ENCODE results near the gene PNMT. TPM values are rescaled to one million over a fixed set of nuclear protein-coding genes. Genes with fewer than 3 reads are reported as not detected.

Gene PNMT
- total and polyA plus RNA-seq, 2 of the 13 experiments (the other 11 are each of a cell fraction or from before 2014, with no cell fraction given), result 0.25 TPM; not detected in 1

DNA sequence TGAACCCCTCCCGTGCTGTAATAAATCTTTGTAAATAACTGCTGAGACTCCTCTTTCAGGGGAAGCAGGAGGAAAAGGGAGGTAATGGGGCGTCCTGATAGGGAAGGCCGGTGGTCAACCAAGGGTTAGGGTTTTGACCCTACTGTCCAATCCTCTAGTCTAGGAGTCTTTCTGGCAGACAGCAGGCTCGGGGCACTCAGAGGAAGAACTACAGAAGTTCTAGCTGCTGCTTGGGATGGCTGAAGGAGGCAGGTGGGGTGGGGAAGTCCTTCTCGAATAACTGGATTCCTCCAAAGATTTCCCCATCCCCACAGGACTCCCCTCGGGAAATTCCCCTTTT is 31.7 kb upstream of the PNMT start (continued):
- TF ChIP-seq, protein P1, sequence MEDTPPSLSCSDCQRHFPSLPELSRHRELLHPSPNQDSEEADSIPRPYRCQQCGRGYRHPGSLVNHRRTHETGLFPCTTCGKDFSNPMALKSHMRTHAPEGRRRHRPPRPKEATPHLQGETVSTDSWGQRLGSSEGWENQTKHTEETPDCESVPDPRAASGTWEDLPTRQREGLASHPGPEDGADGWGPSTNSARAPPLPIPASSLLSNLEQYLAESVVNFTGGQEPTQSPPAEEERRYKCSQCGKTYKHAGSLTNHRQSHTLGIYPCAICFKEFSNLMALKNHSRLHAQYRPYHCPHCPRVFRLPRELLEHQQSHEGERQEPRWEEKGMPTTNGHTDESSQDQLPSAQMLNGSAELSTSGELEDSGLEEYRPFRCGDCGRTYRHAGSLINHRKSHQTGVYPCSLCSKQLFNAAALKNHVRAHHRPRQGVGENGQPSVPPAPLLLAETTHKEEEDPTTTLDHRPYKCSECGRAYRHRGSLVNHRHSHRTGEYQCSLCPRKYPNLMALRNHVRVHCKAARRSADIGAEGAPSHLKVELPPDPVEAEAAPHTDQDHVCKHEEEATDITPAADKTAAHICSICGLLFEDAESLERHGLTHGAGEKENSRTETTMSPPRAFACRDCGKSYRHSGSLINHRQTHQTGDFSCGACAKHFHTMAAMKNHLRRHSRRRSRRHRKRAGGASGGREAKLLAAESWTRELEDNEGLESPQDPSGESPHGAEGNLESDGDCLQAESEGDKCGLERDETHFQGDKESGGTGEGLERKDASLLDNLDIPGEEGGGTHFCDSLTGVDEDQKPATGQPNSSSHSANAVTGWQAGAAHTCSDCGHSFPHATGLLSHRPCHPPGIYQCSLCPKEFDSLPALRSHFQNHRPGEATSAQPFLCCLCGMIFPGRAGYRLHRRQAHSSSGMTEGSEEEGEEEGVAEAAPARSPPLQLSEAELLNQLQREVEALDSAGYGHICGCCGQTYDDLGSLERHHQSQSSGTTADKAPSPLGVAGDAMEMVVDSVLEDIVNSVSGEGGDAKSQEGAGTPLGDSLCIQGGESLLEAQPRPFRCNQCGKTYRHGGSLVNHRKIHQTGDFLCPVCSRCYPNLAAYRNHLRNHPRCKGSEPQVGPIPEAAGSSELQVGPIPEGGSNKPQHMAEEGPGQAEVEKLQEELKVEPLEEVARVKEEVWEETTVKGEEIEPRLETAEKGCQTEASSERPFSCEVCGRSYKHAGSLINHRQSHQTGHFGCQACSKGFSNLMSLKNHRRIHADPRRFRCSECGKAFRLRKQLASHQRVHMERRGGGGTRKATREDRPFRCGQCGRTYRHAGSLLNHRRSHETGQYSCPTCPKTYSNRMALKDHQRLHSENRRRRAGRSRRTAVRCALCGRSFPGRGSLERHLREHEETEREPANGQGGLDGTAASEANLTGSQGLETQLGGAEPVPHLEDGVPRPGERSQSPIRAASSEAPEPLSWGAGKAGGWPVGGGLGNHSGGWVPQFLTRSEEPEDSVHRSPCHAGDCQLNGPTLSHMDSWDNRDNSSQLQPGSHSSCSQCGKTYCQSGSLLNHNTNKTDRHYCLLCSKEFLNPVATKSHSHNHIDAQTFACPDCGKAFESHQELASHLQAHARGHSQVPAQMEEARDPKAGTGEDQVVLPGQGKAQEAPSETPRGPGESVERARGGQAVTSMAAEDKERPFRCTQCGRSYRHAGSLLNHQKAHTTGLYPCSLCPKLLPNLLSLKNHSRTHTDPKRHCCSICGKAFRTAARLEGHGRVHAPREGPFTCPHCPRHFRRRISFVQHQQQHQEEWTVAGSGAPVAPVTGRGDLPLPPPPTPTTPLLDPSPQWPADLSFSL (CRISPR knock-in tag; IDR thresholded peaks at IDR 0.05), result no peak
- TF ChIP-seq ISL2 (CRISPR knock-in tag; IDR thresholded peaks at IDR 0.05) (no peak), JDP2 (CRISPR knock-in tag; IDR thresholded peaks at IDR 0.05; ENCODE audit: borderline replicate concordance) (no peak), SNAPC2 (CRISPR knock-in tag; IDR thresholded peaks at IDR 0.05) (0 out of 2 replicates have a peak, but pooled peaks have one; percentile 31), ZNF605 (CRISPR knock-in tag; IDR thresholded peaks at IDR 0.05) (0 out of 2 replicates have a peak, but pooled peaks have one; percentile 7), ZKSCAN8 (CRISPR knock-in tag; IDR thresholded peaks at IDR 0.05; ENCODE audit: borderline replicate concordance) (no peak), ZNF318 (CRISPR knock-in tag; IDR thresholded peaks at IDR 0.05) (no peak), ZNF678 (CRISPR knock-in tag; IDR thresholded peaks at IDR 0.05) (no peak), RNF2 (conservative IDR thresholded peaks at IDR 0.05; ENCODE audit: low read depth) (no peak), ATM (IDR thresholded peaks at IDR 0.05; ENCODE audit: borderline replicate concordance) (no peak)
- TF ChIP-seq, protein P2, sequence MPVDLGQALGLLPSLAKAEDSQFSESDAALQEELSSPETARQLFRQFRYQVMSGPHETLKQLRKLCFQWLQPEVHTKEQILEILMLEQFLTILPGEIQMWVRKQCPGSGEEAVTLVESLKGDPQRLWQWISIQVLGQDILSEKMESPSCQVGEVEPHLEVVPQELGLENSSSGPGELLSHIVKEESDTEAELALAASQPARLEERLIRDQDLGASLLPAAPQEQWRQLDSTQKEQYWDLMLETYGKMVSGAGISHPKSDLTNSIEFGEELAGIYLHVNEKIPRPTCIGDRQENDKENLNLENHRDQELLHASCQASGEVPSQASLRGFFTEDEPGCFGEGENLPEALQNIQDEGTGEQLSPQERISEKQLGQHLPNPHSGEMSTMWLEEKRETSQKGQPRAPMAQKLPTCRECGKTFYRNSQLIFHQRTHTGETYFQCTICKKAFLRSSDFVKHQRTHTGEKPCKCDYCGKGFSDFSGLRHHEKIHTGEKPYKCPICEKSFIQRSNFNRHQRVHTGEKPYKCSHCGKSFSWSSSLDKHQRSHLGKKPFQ (CRISPR knock-in tag; IDR thresholded peaks at IDR 0.05; ENCODE audit: insufficient replicate concordance), result no peak
